ENCODE data around the gene TET1.
"Not testable (repeated sequence)": the region's sequence is repeated elsewhere in the genome, so short reads cannot be mapped to it uniquely, and the experiment has no call there.

The TET1 gene

GRCh38 chr10:68613974-68614373 lies 53.8 kb downstream of the TET1 start:
- not testable (repeated sequence) for DNase-seq (ENCODE audit: low read depth)

DNA sequence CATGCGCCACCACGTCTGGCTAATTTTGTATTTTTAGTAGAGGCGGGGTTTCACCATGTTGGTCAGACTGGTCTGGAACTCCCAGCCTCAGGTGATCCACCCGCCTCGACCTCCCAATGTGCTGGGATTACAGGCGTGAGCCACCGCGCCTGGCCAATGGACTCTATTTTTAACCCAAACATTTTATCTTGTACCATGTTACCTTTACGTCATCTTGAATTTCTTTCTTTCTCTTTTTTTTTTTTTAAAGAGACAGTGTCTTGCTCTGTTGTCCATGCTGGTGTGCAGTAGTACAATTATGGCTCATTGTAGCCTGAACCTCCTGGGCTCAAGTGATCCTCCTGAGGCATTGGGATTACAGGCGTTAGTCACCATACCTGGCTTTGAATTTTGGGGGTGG lies 57.6 kb downstream of the TET1 start:
- DNase-seq (ENCODE audit: low read depth) = not testable (repeated sequence)

DNA sequence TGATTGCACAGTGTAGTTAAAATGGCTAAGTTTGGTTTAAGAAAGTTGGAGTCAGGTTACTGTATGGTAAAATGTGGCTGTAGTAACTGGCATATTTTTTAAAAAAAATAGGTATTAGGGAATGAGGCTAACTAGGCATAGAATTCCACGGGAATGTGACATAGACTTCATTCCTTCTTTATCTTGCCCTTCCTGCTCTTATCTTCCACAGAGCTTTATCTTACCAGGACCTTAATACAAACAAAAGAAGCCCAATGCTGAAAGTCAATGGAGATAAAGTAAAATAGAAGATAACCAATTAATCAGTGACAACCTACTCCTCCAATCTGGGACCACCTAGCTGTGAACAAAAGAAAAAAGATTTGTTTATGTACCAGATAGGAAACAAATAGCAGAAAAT lies 58.1 kb downstream of the TET1 start:
- no peak for DNase-seq (ENCODE audit: low read depth)

- DNase-seq (ENCODE audit: low read depth) = no peak
Observed at GRCh38 chr10:68619595-68619994, 59.5 kb downstream of the TET1 start.

GRCh38 chr10:68625316-68625921 lies 65.3 kb downstream of the TET1 start:
- no peak for DNase-seq (ENCODE audit: low read depth)

- DNase-seq (ENCODE audit: low read depth) = no peak
Observed at GRCh38 chr10:68628576-68629127, 68.5 kb downstream of the TET1 start.

- not testable (repeated sequence) for DNase-seq (ENCODE audit: low read depth)
Observed at GRCh38 chr10:68632271-68632560, 72.1 kb downstream of the TET1 start.

DNA sequence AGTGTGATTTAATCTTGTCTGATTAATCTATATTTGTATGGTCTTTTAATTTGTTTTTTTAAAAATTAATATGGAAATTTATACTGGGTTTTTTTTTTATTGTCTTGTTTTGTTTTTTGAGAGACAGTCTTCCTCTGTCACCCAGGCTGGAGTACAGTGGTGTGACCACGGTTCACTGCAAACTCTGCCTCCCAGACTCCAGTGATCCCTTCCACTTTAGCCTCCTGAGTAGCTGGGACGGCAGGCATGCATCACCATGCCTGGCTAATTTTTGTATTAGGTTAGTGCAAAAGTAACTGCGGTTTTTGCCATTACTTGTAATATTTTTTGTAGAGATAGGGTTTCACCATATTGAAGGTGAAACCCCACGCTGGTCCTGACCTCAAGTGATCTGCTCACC lies 73.1 kb downstream of the TET1 start:
- no peak for DNase-seq (ENCODE audit: low read depth)

DNA sequence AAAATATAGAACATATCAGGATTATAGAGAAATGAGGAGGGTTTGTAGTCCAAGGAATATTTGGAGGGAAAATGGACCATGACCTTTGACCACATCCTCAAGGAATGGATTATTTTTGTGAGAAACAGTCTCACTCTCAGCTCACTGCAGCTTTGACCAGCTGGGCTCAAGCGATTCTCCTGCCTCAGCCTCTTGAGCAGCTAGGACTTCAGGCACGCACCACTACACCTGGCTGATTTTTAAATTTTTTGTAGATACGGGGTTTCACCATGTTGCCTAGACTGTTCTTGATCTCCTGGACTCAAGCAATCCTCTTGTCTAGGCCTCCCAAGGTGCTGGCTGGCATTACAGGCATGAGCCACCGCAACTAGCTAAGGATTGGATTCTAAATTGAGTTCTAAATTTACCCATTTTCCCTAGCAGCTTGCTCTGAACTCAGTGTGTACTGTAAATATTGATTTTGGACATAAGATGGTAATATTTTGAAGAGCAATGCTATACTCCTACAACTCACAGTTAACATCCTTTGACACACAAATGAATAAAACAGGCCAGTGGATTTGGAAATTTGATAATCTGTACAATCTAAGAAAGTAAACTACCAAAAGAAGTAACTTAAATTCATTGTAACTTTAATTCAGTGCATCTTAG lies 73.8 kb downstream of the TET1 start:
- no peak for DNase-seq (ENCODE audit: low read depth)

- DNase-seq (ENCODE audit: low read depth) = no peak
Observed at GRCh38 chr10:68636335-68636734, 76.2 kb downstream of the TET1 start.

DNA sequence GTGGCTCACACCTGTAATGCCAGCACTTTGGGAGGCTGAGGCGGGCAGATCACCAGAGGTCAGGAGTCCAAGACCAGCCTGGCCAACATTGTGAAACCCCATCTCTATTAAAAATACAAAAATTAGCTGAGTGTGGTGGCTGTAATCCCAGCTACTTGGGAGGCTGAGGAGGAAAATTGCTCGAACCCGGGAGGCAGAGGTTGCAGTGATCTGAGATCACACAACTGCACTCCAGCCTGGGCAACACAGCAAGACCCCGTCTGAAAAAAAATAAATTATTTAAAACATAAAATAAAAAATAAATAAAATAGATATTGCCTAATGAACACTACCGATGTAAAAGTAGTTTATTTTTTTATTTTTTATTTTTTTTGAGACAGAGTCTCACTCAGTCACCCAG lies 83.4 kb downstream of the TET1 start:
- DNase-seq (ENCODE audit: low read depth) = not testable (repeated sequence)

- peak; percentile 70 for DNase-seq (ENCODE audit: low read depth)
Observed at GRCh38 chr10:68647672-68648341, 87.7 kb downstream of the TET1 start.

DNA sequence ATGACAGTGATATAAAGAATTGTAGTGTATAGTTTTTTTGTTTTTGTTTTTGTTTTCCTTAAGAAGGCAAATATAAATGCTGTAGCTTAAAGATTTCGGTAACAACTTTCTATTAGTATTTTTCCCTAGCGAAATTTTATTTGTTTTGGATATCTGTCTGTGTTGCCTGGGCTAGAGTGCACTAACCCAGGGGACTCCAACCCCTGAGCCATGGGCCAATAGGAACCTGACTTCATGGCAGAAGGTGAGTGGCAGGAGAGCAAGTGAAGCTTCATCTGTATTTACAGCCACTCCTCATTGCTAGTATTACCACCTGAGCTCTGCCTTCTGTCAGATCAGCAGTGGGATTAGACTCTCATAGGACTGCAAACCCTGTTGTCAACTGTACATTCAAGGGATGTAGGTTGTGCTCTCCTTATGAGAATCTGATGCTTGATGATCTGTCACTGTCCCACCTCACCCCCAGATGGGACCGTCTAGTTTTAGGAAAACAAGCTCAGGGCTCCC lies 95.5 kb downstream of the TET1 start:
- DNase-seq (ENCODE audit: low read depth) = no peak

GRCh38 chr10:68665841-68666240 lies 105.7 kb downstream of the TET1 start:
- DNase-seq (ENCODE audit: low read depth) = peak; percentile 58

DNA sequence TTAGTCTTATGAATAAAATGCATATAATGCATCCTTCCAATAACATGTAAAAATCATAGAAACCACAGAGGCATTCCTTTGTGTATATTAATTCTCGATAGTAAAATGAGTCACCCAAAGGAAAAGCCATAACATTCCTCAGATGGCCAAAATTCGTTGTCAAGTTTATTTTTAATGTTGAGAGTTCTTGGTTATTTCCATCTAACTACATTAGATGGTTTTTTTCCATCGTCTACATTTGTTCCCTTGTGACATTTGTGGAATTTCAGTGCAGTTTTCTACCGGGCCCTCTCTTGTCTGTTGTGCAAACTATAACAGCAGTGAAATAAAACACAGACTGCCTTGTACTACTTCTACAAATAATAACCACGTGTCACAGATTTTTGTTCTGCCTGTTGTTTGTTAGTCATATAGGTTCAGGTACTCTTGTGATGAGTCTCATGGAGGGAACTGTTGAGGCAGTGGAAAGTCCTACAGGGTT lies 106.2 kb downstream of the TET1 start:
- peak; percentile 85 for DNase-seq (ENCODE audit: low read depth)

GRCh38 chr10:68668231-68668630 lies 108.1 kb downstream of the TET1 start:
- DNase-seq (ENCODE audit: low read depth) = no peak

DNA sequence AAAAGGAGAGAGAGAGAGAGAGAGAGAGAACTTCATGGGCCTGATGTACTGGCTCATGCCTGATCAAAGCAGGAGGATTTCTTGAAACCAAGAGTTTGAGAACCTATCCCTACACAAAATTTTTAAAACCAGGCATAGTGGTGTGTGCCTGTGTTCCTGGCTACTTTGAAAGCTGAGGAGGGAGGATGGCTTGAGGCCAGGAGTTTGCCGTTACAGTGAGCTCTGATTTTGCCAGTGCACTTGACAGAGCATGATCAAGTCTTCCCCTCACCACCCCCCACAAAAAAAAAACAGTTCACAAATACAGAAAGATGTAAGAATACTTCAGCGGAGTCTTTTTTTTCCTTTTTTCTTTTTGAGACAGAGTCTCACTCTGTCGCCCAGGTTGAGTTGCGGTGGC lies 108.8 kb downstream of the TET1 start:
- DNase-seq (ENCODE audit: low read depth) = no peak

DNA sequence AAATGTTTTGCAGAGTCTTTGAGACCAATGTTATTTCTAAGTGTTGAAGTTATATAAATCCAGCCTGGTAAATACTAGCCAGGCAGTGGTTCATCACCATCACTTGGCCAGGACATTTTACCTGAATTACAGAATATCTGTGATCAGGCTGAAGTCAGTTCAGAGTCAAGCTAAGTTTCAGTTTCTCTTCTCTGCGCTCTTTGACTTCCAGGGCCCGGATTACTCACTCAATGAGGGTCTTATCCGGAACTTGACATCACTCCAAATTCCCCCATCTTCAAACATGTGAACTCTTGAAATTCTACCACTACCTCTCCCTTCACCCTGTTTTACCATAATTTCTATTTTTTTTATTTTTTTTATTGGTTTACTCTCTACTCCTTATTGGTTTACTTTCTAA lies 124.3 kb downstream of the TET1 start:
- no peak for DNase-seq (ENCODE audit: low read depth)

DNA sequence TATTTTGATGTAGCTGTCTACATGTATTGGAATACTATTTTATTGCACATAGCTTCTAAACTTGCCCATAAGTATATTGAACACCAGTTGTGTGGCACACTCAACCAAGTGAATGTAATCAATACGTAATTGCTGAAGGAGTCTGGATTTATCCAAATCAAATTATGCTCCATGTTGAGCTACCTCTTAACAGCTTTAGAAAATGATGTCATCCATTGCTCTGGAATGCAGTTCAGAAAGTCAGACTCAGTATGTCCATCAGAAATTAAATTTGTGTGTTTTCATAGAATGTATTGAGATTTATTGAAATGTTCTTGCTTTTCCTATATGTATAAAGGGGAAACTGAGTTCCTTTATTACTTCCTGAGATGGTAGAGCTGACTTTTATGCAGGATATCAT lies 135.9 kb downstream of the TET1 start:
- DNase-seq (ENCODE audit: low read depth) = no peak

DNA sequence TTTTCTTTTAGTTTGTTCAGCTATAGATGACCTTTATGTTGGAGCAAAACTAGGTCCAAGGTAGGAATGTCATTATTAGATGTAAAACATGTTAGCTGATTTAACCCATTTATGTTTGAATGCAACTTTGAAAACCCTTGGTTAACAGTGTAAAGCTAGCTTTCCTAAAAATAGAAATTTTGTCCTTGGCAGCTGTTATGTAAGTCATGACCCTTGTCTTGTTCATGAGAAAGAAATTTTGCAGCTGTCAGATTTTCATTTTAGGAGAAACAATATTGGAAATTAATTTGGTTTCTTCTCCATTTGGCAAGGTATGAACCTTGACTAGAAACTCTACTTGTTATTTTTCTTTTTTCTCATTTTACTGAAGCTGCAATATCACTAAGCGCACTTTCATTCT lies 137.0 kb downstream of the TET1 start:
- no peak for DNase-seq (ENCODE audit: low read depth)

DNA sequence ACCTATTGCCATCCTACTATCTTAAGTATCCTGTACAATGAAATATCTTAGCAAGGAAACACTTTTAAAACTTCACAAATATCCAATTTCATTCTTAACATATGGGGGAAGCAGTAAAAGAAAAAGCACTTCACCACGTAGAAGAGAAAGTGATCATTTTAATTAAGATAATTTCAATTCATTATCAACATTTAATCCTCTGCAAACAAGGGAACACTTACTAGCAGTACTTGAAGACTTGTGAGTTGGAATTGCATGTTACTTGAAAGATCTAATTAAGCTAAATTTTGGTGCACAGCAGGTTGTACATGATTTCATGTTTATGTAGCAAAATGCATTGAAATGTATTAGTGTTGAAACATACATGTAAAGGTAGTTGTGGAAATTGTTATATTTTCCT lies 140.1 kb downstream of the TET1 start:
- DNase-seq (ENCODE audit: low read depth) = no peak

DNA sequence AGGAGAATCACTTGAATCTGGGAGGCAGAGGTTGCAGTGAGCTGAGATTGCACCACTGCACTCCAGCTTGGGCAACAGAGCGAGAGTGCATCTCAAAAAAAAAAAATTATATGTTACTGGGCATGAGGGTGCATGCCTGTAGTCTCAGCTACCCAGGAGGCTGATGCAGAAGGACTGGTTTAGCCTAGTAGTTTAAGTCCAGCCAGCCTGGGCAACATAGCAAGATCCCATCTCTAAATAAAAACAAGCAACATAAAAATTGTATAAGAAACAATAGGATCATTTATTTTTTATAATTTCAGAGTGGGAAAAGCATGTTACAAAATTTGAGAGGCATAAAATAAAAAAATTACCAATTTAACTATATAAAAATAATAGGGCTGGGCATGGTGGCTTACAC lies 145.4 kb downstream of the TET1 start:
- no peak for DNase-seq (ENCODE audit: low read depth)

DNA sequence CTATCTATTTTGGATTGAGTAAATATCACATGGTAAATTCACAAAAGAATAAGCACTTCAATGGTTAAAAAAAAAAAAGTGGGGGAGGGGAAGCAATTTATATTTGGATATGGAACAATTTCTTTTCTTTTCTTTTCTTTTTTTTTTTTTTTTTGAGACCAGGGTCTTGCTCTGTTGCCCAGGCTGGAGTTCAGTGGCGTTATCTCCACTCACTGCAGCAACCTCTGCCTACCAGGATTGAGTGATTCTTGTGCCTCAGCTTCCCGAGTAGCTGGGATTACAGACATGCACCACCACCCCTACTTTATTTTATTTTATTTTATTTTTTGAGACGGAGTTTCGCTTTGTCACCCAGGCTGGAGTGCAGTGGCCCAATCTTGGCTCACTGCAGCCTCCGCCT lies 148.8 kb downstream of the TET1 start:
- not testable (repeated sequence) for DNase-seq (ENCODE audit: low read depth)

Measured in HS-5 (cell line).